K562 (cell line): ENCODE results near the gene GRHL3. TPM values are rescaled to one million over a fixed set of nuclear protein-coding genes. Genes with fewer than 3 reads are reported as not detected.

ENCODE experiments used
- ATAC-seq: fragments of 200-7000 bp; cut with Tn5 transposase; 3 replicates; pipeline ENCODE4 v1.9.1; 2020; ENCODE audit warnings: moderate library complexity
- BruUV-seq: library from RNA; stranded (reverse); fragments of 400-500 nt; replicated peaks from 2 replicates; lab custom pipeline; 2021; lab: Mats Ljungman, UMichigan
- CTCF ChIA-PET: fragments of 300-600 bp; formaldehyde crosslinking; extraction: SDS; loops from one replicate; lab custom pipeline; 2021; ENCODE audit warnings: low intra/inter-chr PET ratio; lab: Yijun Ruan, JAX
- POLR2A ChIA-PET: fragments of 300-600, 350-650 bp; sonication (Branson Sonifier 250); formaldehyde crosslinking; extraction: SDS; loops from one replicate; lab custom pipeline; 2021; ENCODE audit warnings: antibody characterized with exemption, inconsistent platforms; lab: Yijun Ruan, JAX
- DNase-seq, 4 experiments: peaks; one replicate each; pipeline versions ENCODE4 v3.0.0 to v3.0.0-alpha.2; 2011 to 2018; ENCODE audit warnings: low spot score in 3 of 4, mixed read lengths in 3 of 4; ENCODE audit errors: extremely low read depth in 1 of 4
- FAIRE-seq: peaks from 2 replicates; lab custom pipeline; 2011; peaks lifted over from hg19 to GRCh38; lab: Jason Lieb, UNC
- H2AFZ ChIP-seq: 2 replicates; pipeline ENCODE4 v1.6.0; 2011; ENCODE audit warnings: low read depth, low read length, control low read depth, inconsistent platforms
- H3K27ac ChIP-seq: fragments of 200-600 bp; 3 replicates; pipeline ENCODE4 v1.8.0; 2011; ENCODE audit warnings: low read depth, mild to moderate bottlenecking, control low read depth, inconsistent platforms, low read length, moderate library complexity, mixed read lengths; ENCODE audit errors: extremely low read depth
- H3K27me3 ChIP-seq, 2 experiments: fragments of 300-600 bp in 1 of 2; 2 replicates in 1 of 2; 3 replicates in 1 of 2; pipeline versions ENCODE4 v1.6.0 to v1.8.0; 2011; ENCODE audit warnings: inconsistent platforms in 2 of 2, low read length in 2 of 2, mild to moderate bottlenecking in 1 of 2, mixed read lengths in 1 of 2, moderate library complexity in 1 of 2; ENCODE audit not compliant: control insufficient read depth in 2 of 2, insufficient read depth in 2 of 2
- H3K36me3 ChIP-seq: fragments of 300-600 bp; 3 replicates; pipeline ENCODE4 v1.8.0; 2011; ENCODE audit warnings: mild to moderate bottlenecking, low read length, inconsistent platforms; ENCODE audit not compliant: control insufficient read depth, insufficient read depth
- H3K4me1 ChIP-seq, 2 experiments: fragments of 200-600 bp in 1 of 2; replicated peaks in 1 of 2; 2 replicates in 1 of 2; 3 replicates in 1 of 2; pipeline versions ENCODE4 v1.5.1 to v1.8.0; 2011; ENCODE audit warnings: inconsistent platforms in 2 of 2, low read length in 2 of 2, mild to moderate bottlenecking in 1 of 2, mixed read lengths in 1 of 2, moderate library complexity in 1 of 2; ENCODE audit not compliant: control insufficient read depth in 2 of 2, insufficient read depth in 2 of 2
- H3K4me2 ChIP-seq: 2 replicates; pipeline ENCODE4 v1.6.1; 2011; ENCODE audit warnings: low read length, control low read depth, inconsistent platforms, mixed read lengths; ENCODE audit not compliant: insufficient read depth
- H3K4me3 ChIP-seq: fragments of 200-600 bp; sonication (generic), shearing (Covaris generic); 2 replicates; pipeline ENCODE4 v1.5.1; 2016; ENCODE audit warnings: control low read depth, inconsistent platforms
- H3K79me2 ChIP-seq: fragments of 200-600 bp; 3 replicates; pipeline ENCODE4 v1.8.0; 2011; ENCODE audit warnings: low read length, inconsistent platforms; ENCODE audit not compliant: control insufficient read depth, insufficient read depth
- H3K9ac ChIP-seq, 2 experiments: 2 replicates each; pipeline versions ENCODE4 v1.6.0 to v1.6.1; 2011; ENCODE audit warnings: low read depth in 2 of 2, low read length in 2 of 2, control low read depth in 1 of 2, inconsistent platforms in 1 of 2, mild to moderate bottlenecking in 1 of 2, mixed read lengths in 1 of 2; ENCODE audit not compliant: insufficient read depth in 1 of 2
- H3K9me1 ChIP-seq: one replicate; pipeline ENCODE4 v1.6.0; 2011; ENCODE audit warnings: inconsistent platforms, mild to moderate bottlenecking, low read length, moderate library complexity; ENCODE audit not compliant: control insufficient read depth, insufficient read depth
- H3K9me3 ChIP-seq: replicated peaks from 2 replicates; pipeline ENCODE4 v1.5.1; 2011; ENCODE audit warnings: low read depth, low read length, inconsistent platforms; ENCODE audit not compliant: control insufficient read depth, insufficient read depth
- H4K20me1 ChIP-seq: replicated peaks from 2 replicates; pipeline ENCODE4 v1.6.1; 2011; ENCODE audit warnings: low read length, inconsistent platforms, mixed read lengths; ENCODE audit not compliant: control insufficient read depth, insufficient read depth
- CBFB ChIP-seq: sonication (generic); formaldehyde crosslinking; IDR thresholded peaks from 2 replicates; pipeline ENCODE4 v1.4.0; 2020; ENCODE audit warnings: mild to moderate bottlenecking, missing genetic modification reagents
- HMG20A ChIP-seq: fragments of 450-650 bp; formaldehyde crosslinking; conservative IDR thresholded peaks from 2 replicates; pipeline ENCODE4 v1.4.0; 2020; ENCODE audit warnings: mild to moderate bottlenecking, mixed read lengths
- JUND ChIP-seq, 2 experiments: IDR thresholded peaks; 2 replicates in 1 of 2; 3 replicates in 1 of 2; pipeline ENCODE4 v1.6.1; 2011; ENCODE audit warnings: borderline replicate concordance in 2 of 2, low read depth in 2 of 2, low read length in 2 of 2, improper control_type of control experiment in 1 of 2, missing biosample characterization in 1 of 2, missing genetic modification characterization in 1 of 2, missing genetic modification reagents in 1 of 2
- MAFG ChIP-seq: fragments of 450-650 bp; conservative IDR thresholded peaks from 2 replicates; pipeline ENCODE4 v1.6.1; 2016; ENCODE audit warnings: missing genetic modification characterization, missing compliant biosample characterization
- NR2C2 ChIP-seq, 2 experiments: fragments of 200-800 bp in 1 of 2; sonication (Bioruptor generic) in 1 of 2; sonication (generic) in 1 of 2; formaldehyde crosslinking in 1 of 2; IDR thresholded peaks; 2 replicates each; pipeline versions ENCODE4 v1.6.1 to v1.8.0; 2016 to 2022; ENCODE audit warnings: mild to moderate bottlenecking in 1 of 2, missing compliant biosample characterization in 1 of 2, missing genetic modification characterization in 1 of 2, missing genetic modification reagents in 1 of 2
- RBM39 ChIP-seq: fragments of 200-400 bp; formaldehyde crosslinking; optimal IDR thresholded peaks from 2 replicates; pipeline ENCODE3; 2018; ENCODE audit warnings: low read depth, low read length
- RFX7 ChIP-seq: fragments of 250-450 bp; sonication (Bioruptor Pico); IDR thresholded peaks from 2 replicates; pipeline ENCODE4 v1.5.1; 2021; ENCODE audit warnings: mild to moderate bottlenecking
- WGBS: fragments of 100-300 bp; shearing (Covaris generic); methylation state at CpG from one replicate; pipeline ENCODE4 v1.1.6; 2016; ENCODE audit warnings: low coverage, mixed read lengths; ENCODE audit not compliant: insufficient coverage; ENCODE audit errors: missing lambda C conversion rate; 5-methylcytosine and 5-hydroxymethylcytosine counted together
- in situ Hi-C: fragments of 300-500 bp; cut with MboI; formaldehyde crosslinking; loops from 4 replicates; pipeline ENCODE4 v1.15.0; 2018; ENCODE audit warnings: inconsistent platforms, mixed read lengths
- intact Hi-C: fragments of 100-400 bp; cut with micrococcal nuclease; formaldehyde crosslinking; loops from 2 replicates; pipeline ENCODE4 v1.14.2; 2022
- polyA plus RNA-seq, 8 experiments: library from polyadenylated mRNA; depleted of rRNA in 4 of 8; stranded (reverse) in 5 of 8; unstranded in 3 of 8; fragments of >200 nt; fragmentation: Nextera tagmentation in 2 of 8; fragmentation: Illumina TruSeq in 1 of 8; extraction: Ambion mirVana in 2 of 8; extraction: Trizol in 1 of 8; gene quantifications; 2 replicates each; pipeline versions ENCODE4 v1.2.1 to v1.2.3, GENCODE V29; 2011 to 2014; ENCODE audit warnings: inconsistent platforms in 1 of 8, missing spikeins in 1 of 8
- total RNA-seq, 7 experiments: library from RNA; depleted of rRNA in 6 of 7; stranded (reverse); fragments of >200 nt in 6 of 7; fragmentation: Illumina TruSeq in 2 of 7; extraction: Trizol in 2 of 7; gene quantifications; 2 replicates each; pipeline versions ENCODE4 v1.2.1 to v1.2.3, GENCODE V29; 2011 to 2021; ENCODE audit warnings: low replicate concordance in 1 of 7
- TF ChIP-seq, protein P1 (sequence below), 2 experiments: IDR thresholded peaks in 1 of 2; conservative IDR thresholded peaks in 1 of 2; 2 replicates each; pipeline ENCODE4 v1.6.1; 2016; ENCODE audit warnings: low read depth in 2 of 2, mild to moderate bottlenecking in 1 of 2, missing compliant biosample characterization in 1 of 2, missing genetic modification characterization in 1 of 2, moderate library complexity in 1 of 2
- TF ChIP-seq, protein P2 (sequence below): fragments of 450-650 bp; IDR thresholded peaks from 2 replicates; pipeline ENCODE4 v1.6.1; 2016

Gene GRHL3
- total and polyA plus RNA-seq, 9 of the 15 experiments (the other 6 are each of a cell fraction or from before 2014, with no cell fraction given): 0.01 to 0.04 TPM; not detected in 7

DNA sequence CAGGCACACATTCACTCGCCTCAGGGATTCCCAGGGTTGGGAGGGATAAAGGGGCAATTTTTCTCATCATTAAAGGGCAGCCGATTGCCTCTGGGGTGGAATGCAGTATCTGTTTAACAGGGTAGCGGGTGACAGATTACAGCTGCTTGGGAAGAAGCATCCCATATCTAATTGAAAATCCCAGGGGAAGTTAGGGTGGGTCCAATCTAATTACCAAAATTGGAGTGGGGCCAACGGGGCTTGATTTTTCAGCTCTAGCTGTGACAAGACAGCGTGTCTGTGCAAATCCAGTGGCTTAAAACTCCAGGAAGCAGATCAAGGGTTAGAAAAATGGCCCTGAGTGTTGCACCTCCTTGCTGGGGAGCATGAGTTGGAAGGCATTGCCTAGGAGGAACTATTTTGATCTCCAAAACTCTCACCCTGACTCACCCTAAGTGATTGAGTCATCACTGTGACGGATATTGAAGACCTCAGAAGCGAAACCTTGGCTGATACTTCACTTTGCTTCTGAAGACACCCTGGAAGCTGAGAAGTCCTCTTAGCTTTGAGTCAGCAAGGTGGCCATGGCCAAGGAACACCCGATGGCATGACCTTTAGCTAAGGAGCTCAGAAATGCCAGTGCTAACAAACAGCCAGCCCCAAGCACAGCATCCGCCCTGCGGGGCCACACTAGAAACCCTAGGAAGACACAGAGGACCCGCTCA lies 46.0 kb downstream of the GRHL3 start:
- peak; percentile 58 for FAIRE-seq
- intact Hi-C loops: no loop called here
- ATAC-seq: peak; percentile 69
- peaks cover 14% of the 10 kb centered on the region for H4K20me1 ChIP-seq
- H3K27me3 ChIP-seq: peaks cover 4 to 58% of the 10 kb centered on the region in 2 experiments; a peak in 4 of 5 replicates
- in situ Hi-C loops: no loop called here
- no peaks in the 10 kb centered on the region for H3K79me2 ChIP-seq
- no peak overlapping the region for H3K9ac ChIP-seq
- ChIA-PET POLR2A (interaction anchor here (0.6 to 1.8 kb wide), 4 partner anchors 16 to 709 kb away, joined by 3 to 5 read pairs (median 4); no protein-coding TSS in a partner anchor), CTCF (no interaction called here)
- H3K27ac ChIP-seq: no peak overlapping the region
- WGBS: 21% methylated on average over 11 of the region's 11 CpGs
- no peaks in the 10 kb centered on the region for H3K9me3 ChIP-seq
- peak; percentile 31 to 46 (median 37) for DNase-seq
- no peak overlapping the region for H3K4me3 ChIP-seq
- H3K9me1 ChIP-seq: peaks cover 2% of the 10 kb centered on the region
- no TSS peak for BruUV-seq
- H3K4me2 ChIP-seq: no peak overlapping the region
- no peak overlapping the region for H2AFZ ChIP-seq
- H3K4me1 ChIP-seq: peaks cover 0 to 8% of the 10 kb centered on the region in 2 experiments; a peak in 2 of 5 replicates
- H3K36me3 ChIP-seq: no peaks in the 10 kb centered on the region
- TF ChIP-seq CBFB (no peak), HMG20A (CRISPR knock-in tag) (no peak), RBM39 (no peak), JUND (IDR thresholded peaks at IDR 0.05; ENCODE audit: borderline replicate concordance, low read depth, low read length) (peak; percentile 88), JUND (tag; IDR thresholded peaks at IDR 0.05; ENCODE audit: borderline replicate concordance, low read depth, low read length) (peak; percentile 91), RFX7 (CRISPR knock-in tag) (no peak), MAFG (0 out of 2 replicates have a peak, but pooled peaks have one; percentile 7), NR2C2 (CRISPR knock-in tag; IDR thresholded peaks at IDR 0.05) (no peak), NR2C2 (tag; IDR thresholded peaks at IDR 0.05) (peak; percentile 34; the same call in 1 of the 2 replicates)
- TF ChIP-seq, protein P1, sequence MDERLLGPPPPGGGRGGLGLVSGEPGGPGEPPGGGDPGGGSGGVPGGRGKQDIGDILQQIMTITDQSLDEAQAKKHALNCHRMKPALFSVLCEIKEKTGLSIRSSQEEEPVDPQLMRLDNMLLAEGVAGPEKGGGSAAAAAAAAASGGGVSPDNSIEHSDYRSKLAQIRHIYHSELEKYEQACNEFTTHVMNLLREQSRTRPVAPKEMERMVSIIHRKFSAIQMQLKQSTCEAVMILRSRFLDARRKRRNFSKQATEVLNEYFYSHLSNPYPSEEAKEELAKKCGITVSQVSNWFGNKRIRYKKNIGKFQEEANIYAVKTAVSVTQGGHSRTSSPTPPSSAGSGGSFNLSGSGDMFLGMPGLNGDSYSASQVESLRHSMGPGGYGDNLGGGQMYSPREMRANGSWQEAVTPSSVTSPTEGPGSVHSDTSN (CRISPR knock-in tag; IDR thresholded peaks at IDR 0.05; ENCODE audit: low read depth): no peak
- TF ChIP-seq, protein P1 (tag; conservative IDR thresholded peaks at IDR 0.05; ENCODE audit: low read depth): peak; percentile 46; the same call in 1 of the 2 replicates
- TF ChIP-seq, protein P2, sequence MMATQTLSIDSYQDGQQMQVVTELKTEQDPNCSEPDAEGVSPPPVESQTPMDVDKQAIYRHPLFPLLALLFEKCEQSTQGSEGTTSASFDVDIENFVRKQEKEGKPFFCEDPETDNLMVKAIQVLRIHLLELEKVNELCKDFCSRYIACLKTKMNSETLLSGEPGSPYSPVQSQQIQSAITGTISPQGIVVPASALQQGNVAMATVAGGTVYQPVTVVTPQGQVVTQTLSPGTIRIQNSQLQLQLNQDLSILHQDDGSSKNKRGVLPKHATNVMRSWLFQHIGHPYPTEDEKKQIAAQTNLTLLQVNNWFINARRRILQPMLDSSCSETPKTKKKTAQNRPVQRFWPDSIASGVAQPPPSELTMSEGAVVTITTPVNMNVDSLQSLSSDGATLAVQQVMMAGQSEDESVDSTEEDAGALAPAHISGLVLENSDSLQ: peak; percentile 56
